ENCODE data around the gene CIB2. TPM values are rescaled to one million over a fixed set of nuclear protein-coding genes. Genes with fewer than 3 reads are reported as not detected.

CIB2 gene
- total and polyA plus RNA-seq, 9 donors: 1.7 to 12.4 (median 8.8) TPM

DNA sequence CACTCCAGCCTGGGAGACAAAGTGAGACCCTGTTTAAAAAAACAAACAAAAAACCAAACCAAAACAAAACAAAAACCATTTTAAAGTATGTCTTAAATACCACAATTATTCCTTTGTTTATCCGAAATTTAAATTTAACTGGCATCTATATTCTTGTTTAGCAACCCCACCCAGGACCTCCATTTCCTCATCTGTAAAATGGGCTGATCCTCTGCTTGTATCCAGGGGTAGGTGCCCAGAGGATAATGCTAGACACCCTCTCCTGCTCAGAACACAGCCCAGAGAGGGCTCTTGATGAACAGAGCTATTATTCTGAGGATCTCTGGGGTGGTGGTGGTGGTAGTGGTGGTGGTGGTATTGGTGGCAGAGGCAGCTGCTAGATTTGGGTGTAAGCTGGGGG, 29.0 kb downstream of the CIB2 start:
- H3K27me3 ChIP-seq: no peaks in the 10 kb centered on the region
- intact Hi-C loops (cut with DNase I): no loop called here
- TF ChIP-seq EP300 (IDR thresholded peaks at IDR 0.05) (no peak), POLR2A (IDR thresholded peaks at IDR 0.05) (no peak), CTCF (IDR thresholded peaks at IDR 0.05) (no peak)
- no peak overlapping the region for H3K4me3 ChIP-seq
- WGBS, 3 donors: 81 to 84% (median 82%) methylated on average over 1 of the region's 1 CpG
- no peaks in the 10 kb centered on the region for H3K4me1 ChIP-seq (ENCODE audit: insufficient read depth)
- no peak overlapping the region for H3K27ac ChIP-seq
- H3K9me3 ChIP-seq: no peaks in the 10 kb centered on the region
- no peak for DNase-seq
- no peaks in the 10 kb centered on the region for H3K36me3 ChIP-seq

DNA sequence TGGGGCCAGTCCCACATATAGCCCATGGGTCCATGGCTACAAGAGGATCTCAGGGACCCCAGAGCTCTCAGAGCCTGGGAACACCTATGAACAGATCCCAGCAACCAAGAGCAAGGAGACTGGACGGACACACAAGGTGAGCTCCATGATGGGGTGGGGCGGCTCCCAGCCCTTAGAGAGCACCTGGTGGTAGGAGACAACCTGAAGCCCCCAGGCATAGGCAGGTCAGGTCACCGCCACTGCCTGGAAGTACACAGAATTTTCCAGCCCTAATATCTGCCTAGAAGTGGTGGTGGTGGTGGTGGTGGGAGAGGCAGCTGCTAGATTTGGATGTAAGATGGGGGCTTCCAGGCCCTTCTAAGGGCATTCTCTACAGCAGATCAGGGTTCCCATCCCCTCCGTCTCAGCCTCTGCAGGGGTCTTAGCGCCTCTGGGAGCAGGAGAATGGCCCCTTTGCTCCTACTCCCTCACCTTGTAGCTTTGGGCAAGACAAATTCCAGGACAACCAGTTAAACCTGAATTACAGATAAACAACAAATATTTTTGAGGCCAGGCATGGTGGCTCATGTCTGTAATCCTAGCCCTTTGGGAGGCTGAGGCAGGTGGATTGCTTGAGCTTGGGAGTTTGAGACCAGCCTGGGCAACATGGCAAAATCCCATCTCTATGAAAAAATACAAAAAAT, 29.7 kb downstream of the CIB2 start:
- intact Hi-C loops (cut with DNase I): no loop called here
- no peaks in the 10 kb centered on the region for H3K27me3 ChIP-seq
- TF ChIP-seq EP300 (IDR thresholded peaks at IDR 0.05) (no peak), POLR2A (IDR thresholded peaks at IDR 0.05) (no peak), CTCF (IDR thresholded peaks at IDR 0.05) (no peak)
- WGBS, 3 donors: 97 to 98% (median 98%) methylated on average over 5 of the region's 5 CpGs
- no peaks in the 10 kb centered on the region for H3K36me3 ChIP-seq
- H3K4me3 ChIP-seq: no peak overlapping the region
- no peaks in the 10 kb centered on the region for H3K4me1 ChIP-seq (ENCODE audit: insufficient read depth)
- H3K27ac ChIP-seq: no peak overlapping the region
- no peaks in the 10 kb centered on the region for H3K9me3 ChIP-seq
- DNase-seq: no peak

DNA sequence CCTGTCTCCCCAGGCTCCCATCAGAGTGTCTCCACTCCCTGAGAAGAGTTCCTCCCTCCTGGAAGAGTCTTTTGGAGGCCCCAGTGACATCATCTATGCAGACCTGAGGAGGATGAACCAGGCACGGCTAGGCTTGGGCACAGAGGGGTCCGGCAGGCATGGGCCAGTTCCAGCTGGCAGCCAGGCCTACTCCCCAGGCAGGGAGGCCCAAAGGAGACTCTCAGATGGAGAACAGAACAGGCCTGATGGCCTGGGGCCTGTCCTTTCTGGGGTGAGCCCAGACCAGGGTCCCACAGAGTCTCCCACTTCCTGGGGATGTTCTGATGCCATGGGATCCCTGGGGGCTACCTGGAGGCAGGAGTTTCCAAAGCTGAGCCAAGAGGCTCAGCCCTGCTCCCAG, 30.4 kb downstream of the CIB2 start:
- Histone ChIP-seq H3K27ac (no peak overlapping the region), H3K27me3 (no peaks in the 10 kb centered on the region), H3K9me3 (no peaks in the 10 kb centered on the region), H3K4me1 (ENCODE audit: insufficient read depth) (no peaks in the 10 kb centered on the region), H3K36me3 (no peaks in the 10 kb centered on the region), H3K4me3 (no peak overlapping the region)
- no peak for DNase-seq
- intact Hi-C loops (cut with DNase I): no loop called here
- TF ChIP-seq POLR2A (IDR thresholded peaks at IDR 0.05) (no peak), CTCF (IDR thresholded peaks at IDR 0.05) (no peak), EP300 (IDR thresholded peaks at IDR 0.05) (no peak)
- WGBS, 3 donors: 84 to 88% (median 87%) methylated on average over 2 of the region's 2 CpGs

DNA sequence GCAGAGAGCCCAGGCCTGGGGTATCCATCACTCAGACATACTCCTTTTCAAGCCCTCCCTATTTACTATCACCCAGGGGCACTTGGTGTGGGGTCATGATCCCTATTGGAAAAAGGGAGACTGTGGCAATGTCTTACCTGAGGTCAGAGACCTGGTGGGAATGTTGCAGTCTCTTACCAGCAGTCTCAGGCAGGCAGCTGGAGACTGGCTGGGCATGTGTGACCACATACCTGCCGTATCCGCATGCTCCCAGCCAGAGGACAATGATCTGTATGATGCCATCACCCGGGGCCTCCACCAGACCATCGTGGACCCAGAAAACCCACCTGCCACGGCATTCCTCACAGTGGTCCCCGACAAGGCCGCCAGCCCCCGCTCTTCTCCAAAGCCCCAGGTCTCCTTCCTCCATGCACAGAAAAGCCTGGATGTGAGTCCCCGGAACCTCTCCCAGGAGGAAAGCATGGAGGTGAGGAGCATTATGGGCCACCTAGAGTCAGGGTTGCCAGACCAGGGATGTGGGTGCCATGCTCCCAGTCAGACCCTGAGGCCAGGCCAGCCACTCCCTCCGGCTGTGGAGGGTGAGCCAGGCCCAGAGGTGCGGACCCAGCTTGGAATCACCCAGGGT, 33.0 kb downstream of the CIB2 start:
- DNase-seq: no peak
- Histone ChIP-seq H3K4me1 (ENCODE audit: insufficient read depth) (peaks cover 3% of the 10 kb centered on the region), H3K9me3 (no peaks in the 10 kb centered on the region), H3K27ac (no peak overlapping the region), H3K36me3 (no peaks in the 10 kb centered on the region), H3K27me3 (no peaks in the 10 kb centered on the region), H3K4me3 (no peak overlapping the region)
- WGBS, 3 donors: 95 to 98% (median 96%) methylated on average over 11 of the region's 11 CpGs
- intact Hi-C loops (cut with DNase I): no loop called here
- TF ChIP-seq EP300 (IDR thresholded peaks at IDR 0.05): no peak
- no peak for TF ChIP-seq POLR2A (IDR thresholded peaks at IDR 0.05)
- no peak for TF ChIP-seq CTCF (IDR thresholded peaks at IDR 0.05)
